Measurements from ENCODE around the gene SLC26A6. TPM values are rescaled to one million over a fixed set of nuclear protein-coding genes. Genes with fewer than 3 reads are reported as not detected.

The SLC26A6 gene
- total RNA-seq, 4 donors from 2014 or later: 13.8 to 26.4 (median 15.9) TPM

GRCh38 chr3:48588230-48588629 is 47.0 kb downstream of the SLC26A6 start:
- Histone ChIP-seq H3K27me3 (peaks cover 0 to under 1% of the 10 kb centered on the region in 2 donors), H3K27ac (no peak overlapping the region), H3K9me3 (no peaks in the 10 kb centered on the region), H3K4me1 (no peaks in the 10 kb centered on the region), H3K4me3 (no peak overlapping the region), H3K36me3 (peaks cover 0 to 27% (median 0%) of the 10 kb centered on the region in 3 donors)
- TF ChIP-seq CTCF (IDR thresholded peaks at IDR 0.05) (no peak), POLR2A (IDR thresholded peaks at IDR 0.05) (no peak), EP300 (IDR thresholded peaks at IDR 0.05) (no peak)
- DNase-seq (ENCODE audit: low spot score in 2 of 2): no peak
- whole genome bisulfite sequencing, 2 donors: 63 to 66% methylated on average over 12 to 15 of the region's 15 CpGs

- no peak overlapping the region for H3K4me3 ChIP-seq
- H3K27me3 ChIP-seq: no peaks in the 10 kb centered on the region
- no peaks in the 10 kb centered on the region for H3K9me3 ChIP-seq
- H3K4me1 ChIP-seq: no peaks in the 10 kb centered on the region
- H3K36me3 ChIP-seq: peaks cover 0 to 27% (median 0%) of the 10 kb centered on the region in 3 donors
- TF ChIP-seq CTCF (IDR thresholded peaks at IDR 0.05): no peak
- TF ChIP-seq EP300 (IDR thresholded peaks at IDR 0.05): no peak
- no peak for TF ChIP-seq POLR2A (IDR thresholded peaks at IDR 0.05)
- DNase-seq (ENCODE audit: low spot score in 2 of 2): no peak
- H3K27ac ChIP-seq: no peak overlapping the region
- WGBS, 2 donors: 77 to 80% methylated on average over 9 to 11 of the region's 11 CpGs
Observed at GRCh38 chr3:48587686-48588085, 47.6 kb downstream of the SLC26A6 start.

- TF ChIP-seq EP300 (IDR thresholded peaks at IDR 0.05) (no peak), POLR2A (IDR thresholded peaks at IDR 0.05) (no peak), CTCF (IDR thresholded peaks at IDR 0.05) (no peak)
- Histone ChIP-seq H3K4me3 (no peak overlapping the region), H3K36me3 (peaks cover 0 to 34% (median 0%) of the 10 kb centered on the region in 3 donors), H3K27ac (no peak overlapping the region), H3K4me1 (no peaks in the 10 kb centered on the region), H3K27me3 (no peaks in the 10 kb centered on the region), H3K9me3 (no peaks in the 10 kb centered on the region)
- 84 to 86% methylated on average over 8 of the region's 8 CpGs for WGBS, 2 donors
- DNase-seq (ENCODE audit: low spot score in 2 of 2): no peak
Observed at GRCh38 chr3:48585411-48585810, 49.9 kb downstream of the SLC26A6 start.

GRCh38 chr3:48584836-48585235 is 50.4 kb downstream of the SLC26A6 start:
- H3K27ac ChIP-seq: no peak overlapping the region
- no peaks in the 10 kb centered on the region for H3K4me1 ChIP-seq
- TF ChIP-seq POLR2A (IDR thresholded peaks at IDR 0.05) (no peak), CTCF (IDR thresholded peaks at IDR 0.05) (no peak), EP300 (IDR thresholded peaks at IDR 0.05) (no peak)
- no peaks in the 10 kb centered on the region for H3K9me3 ChIP-seq
- peaks cover 0 to 35% (median 0%) of the 10 kb centered on the region in 3 donors for H3K36me3 ChIP-seq
- no peak overlapping the region for H3K4me3 ChIP-seq
- no peaks in the 10 kb centered on the region for H3K27me3 ChIP-seq
- DNase-seq (ENCODE audit: low spot score in 2 of 2): no peak
- 86 to 88% methylated on average over 7 to 8 of the region's 9 CpGs for WGBS, 2 donors

- no peak overlapping the region for H3K4me3 ChIP-seq
- H3K9me3 ChIP-seq: no peaks in the 10 kb centered on the region
- no peak overlapping the region for H3K27ac ChIP-seq
- no peaks in the 10 kb centered on the region for H3K27me3 ChIP-seq
- DNase-seq (ENCODE audit: low spot score in 2 of 2): no peak
- 69 to 83% methylated on average over 13 of the region's 14 CpGs for WGBS, 2 donors
- TF ChIP-seq CTCF (IDR thresholded peaks at IDR 0.05): no peak
- TF ChIP-seq EP300 (IDR thresholded peaks at IDR 0.05): no peak
- TF ChIP-seq POLR2A (IDR thresholded peaks at IDR 0.05): no peak
- H3K4me1 ChIP-seq: no peaks in the 10 kb centered on the region
- peaks cover 0 to 55% (median 0%) of the 10 kb centered on the region in 3 donors for H3K36me3 ChIP-seq
Observed at GRCh38 chr3:48581621-48582481, 53.4 kb downstream of the SLC26A6 start.

All from tibial nerve (tissue), 4 donors.